NCI-H187 treated with DMSO at 0.1 percent for 48 hours (cell line): Measurements from ENCODE around the gene TTC39B.
A peak's percentile ranks its signal among the peaks of the same experiment; 100 is the strongest.

Experiments
- DNase-seq: peaks from one replicate; lab custom pipeline; 2025; lab: John Stamatoyannopoulos, UW

Gene TTC39B

GRCh38 chr9:15176836-15177235, 130.2 kb downstream of the TTC39B start:
- no peak for DNase-seq

DNA sequence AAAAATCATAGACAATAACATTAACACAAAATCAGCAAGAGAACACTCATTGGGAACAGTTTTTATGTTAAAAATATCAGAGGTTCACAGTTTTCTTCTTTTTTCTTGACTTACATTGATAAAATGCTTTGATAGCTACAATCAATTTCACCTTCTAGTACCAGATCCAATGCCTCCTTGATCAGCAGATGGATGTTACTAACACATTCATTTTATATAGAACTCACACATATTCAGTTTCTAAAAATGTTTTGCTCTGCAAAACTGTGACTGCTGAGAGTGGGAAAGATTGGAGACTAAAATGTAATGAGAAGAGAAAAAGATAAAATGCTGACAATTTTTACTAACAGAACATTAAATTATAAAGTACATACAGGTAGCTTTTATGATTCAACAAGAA, 143.1 kb downstream of the TTC39B start:
- DNase-seq: no peak

DNA sequence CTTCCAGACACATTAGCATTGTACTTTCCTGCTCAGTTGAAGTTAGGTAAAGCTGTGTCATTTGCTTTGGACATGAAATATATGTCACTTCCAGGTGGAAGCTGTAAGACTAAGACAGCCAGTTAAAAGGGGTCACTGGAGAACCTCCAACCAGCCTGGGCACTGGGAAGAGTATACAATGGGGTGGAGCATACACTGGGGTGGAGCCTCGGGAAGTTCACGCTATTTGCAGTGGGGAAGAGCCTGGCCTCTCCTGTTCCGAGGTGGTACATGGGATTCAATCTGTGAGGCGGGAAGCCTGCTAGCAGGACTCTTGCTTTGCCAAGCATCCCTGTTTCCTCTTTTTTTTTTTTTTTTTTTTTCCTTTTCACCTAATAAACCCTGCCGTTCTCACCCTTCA, 145.3 kb downstream of the TTC39B start:
- DNase-seq: no peak

DNA sequence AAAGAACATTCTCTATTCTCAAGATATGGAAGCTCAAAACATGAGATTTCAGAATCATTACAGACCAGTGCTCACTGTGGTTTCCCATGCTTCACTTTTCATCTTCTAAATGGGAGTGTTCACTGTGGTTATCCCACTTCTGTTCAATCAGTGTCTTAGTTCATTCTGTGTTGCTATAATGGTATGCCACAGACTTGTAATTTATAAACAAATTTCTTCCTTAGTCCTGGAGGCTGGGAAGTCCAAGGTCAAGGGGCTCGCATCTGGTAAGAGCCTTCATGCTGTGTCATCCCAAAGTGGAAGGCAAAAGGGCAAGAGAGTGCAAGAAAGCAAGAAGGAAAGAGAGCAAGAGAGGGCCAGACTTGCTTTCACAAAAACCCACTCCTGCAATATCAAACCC, 146.3 kb downstream of the TTC39B start:
- no peak for DNase-seq

DNA sequence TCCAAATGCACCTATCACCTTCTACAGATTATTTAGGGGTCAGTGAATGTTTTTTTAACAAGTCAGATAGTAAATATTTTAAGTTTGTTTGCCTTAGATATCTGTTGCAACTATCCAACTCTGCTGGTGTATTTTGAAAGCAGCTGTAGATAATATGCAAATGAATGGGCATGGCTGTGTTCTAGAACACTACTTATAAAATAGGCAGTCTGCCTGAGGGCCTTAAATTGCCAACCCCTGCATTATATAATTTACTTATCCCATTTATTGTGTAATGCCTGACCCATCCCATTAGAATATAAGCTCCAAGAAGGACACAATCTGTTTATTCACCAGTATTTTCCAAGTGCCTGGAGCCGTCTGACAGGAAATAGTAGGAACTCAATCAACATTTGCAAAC, 149.0 kb downstream of the TTC39B start:
- DNase-seq: no peak

DNA sequence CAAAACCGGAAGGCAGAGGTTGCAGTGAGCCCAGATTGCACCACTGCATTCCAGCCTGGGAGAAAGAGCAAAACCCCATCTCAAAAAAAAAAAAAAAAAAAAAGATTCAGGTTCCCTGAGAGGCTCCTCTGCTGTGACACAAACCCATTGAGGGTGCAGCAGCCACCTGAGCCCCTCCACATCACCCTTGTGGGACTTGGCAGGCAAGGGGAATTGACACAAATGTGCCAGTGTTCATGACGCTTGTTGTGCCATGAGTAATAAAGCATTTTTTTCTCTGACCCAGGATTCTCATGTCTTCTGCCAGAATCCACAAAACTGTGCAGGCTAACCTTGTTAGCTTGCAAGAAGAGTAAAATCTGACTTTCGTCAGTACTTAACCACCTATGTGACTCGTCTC, 149.6 kb downstream of the TTC39B start:
- no peak for DNase-seq

DNA sequence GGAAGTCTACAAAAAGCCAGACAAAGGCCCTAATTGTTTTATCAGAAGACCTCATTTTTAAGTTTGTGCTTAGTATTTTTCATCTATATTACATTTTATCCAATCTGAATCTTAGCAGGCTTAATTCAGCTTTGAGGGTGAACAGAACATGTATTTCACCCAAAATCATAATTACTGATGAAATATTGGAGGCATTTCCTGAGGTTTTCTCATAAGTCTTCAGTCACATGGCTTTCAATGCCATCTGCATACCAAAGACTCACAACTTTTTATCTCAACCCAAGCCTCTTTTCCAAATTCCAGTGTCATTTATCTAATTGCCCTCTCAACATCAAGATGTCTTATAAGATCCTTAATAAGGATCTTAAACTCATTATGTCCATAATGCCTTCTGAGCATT, 150.8 kb downstream of the TTC39B start:
- no peak for DNase-seq

- DNase-seq: no peak
Observed at GRCh38 chr9:15155826-15156225, 151.2 kb downstream of the TTC39B start.

GRCh38 chr9:15155323-15155722, 151.7 kb downstream of the TTC39B start:
- no peak for DNase-seq

DNA sequence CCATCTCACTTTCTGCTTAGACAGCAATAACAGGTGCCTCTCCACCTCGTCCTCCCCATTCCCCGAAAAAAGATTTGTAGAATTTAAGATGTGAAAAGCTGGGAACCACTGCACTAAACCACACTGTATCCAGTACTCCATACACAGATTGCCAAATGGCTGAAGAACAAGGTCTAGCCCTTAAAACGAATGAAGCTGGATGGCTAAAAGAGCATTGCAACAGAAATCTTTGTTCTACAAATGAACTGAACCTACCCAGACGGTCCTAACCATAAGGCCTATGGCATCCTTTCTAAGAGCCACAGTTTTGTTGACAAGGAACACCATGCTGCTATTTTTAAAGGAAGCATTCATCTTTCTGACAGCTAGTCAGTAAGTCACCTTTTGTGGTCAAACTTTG, 152.3 kb downstream of the TTC39B start:
- no peak for DNase-seq

DNA sequence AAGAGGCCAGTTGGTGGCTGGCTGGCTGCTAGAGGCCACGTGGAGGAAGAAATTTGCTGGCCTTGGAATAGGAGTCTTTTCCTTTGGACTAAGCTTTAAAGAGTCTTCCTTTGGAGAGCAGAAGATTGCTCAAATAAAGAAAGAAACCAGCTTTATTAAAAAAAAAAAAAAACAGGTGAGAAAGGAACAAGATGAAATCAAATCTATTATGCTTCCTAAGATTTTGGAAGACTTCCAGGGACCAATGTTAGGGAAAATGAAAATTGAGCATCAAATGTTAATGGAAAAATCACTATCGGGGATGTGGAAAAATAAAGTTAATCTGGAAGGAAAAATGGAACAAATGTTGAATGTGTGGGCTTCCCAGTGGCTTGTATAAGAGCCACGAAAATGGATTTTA, 153.1 kb downstream of the TTC39B start:
- DNase-seq: no peak

DNA sequence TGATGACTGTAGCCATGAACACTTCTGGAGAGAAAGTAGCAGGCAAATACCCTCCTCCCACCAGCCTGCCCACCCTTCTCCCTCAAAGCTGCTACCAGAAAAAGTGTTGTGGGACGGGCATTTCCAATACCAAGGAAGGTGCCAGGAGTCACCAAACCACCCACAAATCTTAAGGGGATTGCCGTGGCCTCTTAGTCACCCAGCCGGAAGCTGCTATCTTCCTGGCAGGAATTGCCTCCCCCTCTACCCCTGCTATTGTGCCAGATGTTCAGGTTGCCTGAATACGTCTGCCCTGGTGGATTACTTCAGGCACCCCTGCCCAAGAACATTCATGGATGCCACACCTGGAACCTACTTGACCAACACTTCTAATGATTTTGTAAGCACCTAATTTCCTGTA, 156.1 kb downstream of the TTC39B start:
- DNase-seq: no peak

- DNase-seq: no peak
Observed at GRCh38 chr9:15149450-15149849, 157.6 kb downstream of the TTC39B start.

DNA sequence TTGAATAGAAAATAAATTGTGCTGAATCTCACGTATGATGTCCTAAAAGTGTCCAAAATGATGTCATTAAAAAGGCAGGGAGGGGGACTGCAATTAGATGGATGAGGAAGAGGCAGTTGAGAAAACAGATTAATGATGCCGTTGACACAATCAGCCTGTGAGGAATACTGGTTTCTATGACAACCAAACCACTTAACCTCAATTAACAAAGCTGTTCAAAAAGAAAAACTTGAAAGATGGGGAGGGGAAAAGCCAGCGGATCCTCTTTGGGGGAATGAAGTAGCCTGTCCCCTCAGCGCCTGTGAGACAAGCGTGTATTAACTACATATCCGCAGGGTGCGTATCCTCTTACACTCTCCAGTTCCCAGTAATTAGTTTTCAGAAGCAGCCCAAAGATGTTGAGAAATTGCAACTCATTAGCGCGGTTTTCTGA, 160.7 kb downstream of the TTC39B start:
- DNase-seq: no peak

- DNase-seq: no peak
Observed at GRCh38 chr9:15144622-15145061, 162.4 kb downstream of the TTC39B start.

- peak; percentile 7 for DNase-seq
Observed at GRCh38 chr9:15142878-15143534, 164.0 kb downstream of the TTC39B start.

DNA sequence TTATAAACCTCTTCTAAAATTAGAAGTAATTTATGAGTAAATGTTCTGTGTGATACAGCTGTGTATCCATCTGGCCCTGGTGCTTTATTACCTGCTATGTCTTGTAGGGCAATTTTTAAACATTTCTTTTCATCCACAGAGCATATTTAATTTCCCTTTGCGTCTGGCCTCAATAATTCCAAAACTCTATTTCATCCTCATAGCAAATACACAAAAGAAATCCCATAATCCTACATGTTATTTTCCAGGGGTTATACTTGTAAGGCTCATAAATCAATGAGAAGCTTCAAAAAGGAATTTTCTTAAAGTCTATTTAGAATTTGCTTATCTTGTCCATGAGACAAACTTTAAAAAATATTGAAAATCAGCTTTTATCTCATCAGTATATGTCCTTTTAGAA, 167.0 kb downstream of the TTC39B start:
- DNase-seq: no peak

DNA sequence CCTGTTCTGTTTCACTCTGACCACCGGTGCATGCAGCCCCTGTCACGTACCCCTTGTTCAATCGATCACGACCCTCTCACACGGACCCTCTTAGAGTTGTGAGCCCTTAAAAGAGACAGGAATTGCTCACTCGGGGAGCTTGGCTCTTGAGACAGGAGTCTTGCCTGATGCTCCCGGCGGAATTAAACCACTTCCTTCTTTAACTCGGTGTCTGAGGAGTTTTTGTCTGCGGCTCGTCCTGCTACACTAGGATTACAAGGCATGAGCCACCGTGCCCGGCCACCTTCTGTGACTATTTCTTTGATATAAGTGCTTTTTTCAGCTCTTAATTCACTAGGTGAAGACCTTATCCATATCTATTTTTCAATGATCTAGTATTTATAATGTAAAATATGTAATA, 167.5 kb downstream of the TTC39B start:
- DNase-seq: no peak

GRCh38 chr9:15138357-15138686, 168.7 kb downstream of the TTC39B start:
- DNase-seq: no peak

DNA sequence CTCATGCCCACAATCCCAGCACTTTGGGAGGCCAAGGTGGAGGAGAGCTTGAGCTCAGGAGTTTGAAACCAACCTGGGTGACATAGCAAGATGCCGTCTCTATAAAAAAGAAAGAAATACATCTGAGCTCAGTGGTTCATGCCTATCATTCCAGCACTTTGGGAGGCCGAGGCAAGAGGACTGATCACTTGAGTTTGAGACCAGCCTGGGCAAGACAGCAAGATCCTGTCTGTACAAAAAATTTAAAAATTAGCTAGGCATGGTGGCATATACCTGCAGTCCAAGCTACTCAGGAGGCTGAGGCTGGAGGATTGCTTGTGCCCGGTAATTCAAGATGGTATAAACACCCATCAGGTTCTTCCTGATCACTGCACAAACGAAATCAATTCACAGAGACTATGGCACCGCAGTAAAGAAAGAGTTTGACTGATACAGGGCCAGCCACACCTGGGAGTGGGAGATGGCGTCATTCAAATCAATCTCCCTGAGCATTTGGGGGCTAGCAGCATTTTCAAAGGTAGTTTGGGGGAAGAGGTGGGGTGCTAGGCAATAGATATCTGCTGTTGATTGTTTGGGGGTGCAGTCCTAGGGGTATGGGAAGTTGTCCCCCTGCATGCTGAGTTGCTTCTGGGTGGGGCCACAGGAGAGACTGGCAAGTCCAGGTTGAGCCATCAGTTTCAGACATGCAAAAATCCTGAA, 169.2 kb downstream of the TTC39B start:
- DNase-seq: no peak

- no peak for DNase-seq
Observed at GRCh38 chr9:15137089-15137488, 169.9 kb downstream of the TTC39B start.

GRCh38 chr9:15136646-15137045, 170.4 kb downstream of the TTC39B start:
- DNase-seq: no peak

DNA sequence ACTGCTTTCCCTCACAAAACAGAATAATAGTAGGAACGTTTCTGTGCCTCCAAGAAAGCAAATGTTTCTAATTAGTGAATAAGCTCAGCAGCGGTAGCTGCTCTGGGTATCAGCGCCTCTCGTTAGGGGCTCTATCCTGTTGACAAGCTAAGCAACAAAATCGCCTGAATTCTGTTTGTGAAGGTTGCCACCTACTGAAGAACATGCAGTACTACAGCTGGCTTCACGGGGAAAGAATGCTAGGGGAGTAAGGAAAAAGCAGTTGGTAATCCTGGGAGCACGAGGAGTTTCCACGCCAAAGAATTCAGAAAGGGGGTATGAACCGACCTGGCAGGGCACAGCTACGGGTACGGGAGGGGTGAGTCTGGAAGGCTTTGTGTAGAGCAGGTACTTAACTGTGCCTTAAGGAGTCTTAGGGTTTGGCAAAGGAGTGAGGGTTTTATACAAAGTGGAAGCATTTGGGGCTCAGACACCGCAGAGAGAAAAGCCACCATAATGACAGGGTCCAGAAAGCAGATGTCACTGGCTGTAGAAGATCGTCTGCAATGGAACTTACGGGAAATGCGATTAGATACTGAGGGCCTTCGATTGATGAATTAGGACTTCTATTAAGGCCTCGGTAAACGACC, 171.7 kb downstream of the TTC39B start:
- peak; percentile 3 for DNase-seq

GRCh38 chr9:15133488-15133887, 173.5 kb downstream of the TTC39B start:
- no peak for DNase-seq
